IMR-90 (cell line): ENCODE data around the gene CYP2D6. TPM values are rescaled to one million over a fixed set of nuclear protein-coding genes. Genes with fewer than 3 reads are reported as not detected.
"Not testable (repeated sequence)": the region's sequence is repeated elsewhere in the genome, so short reads cannot be mapped to it uniquely, and the experiment has no call there.

Experiments
- ATAC-seq: fragments of 200-7000 bp; cut with Tn5 transposase; 2 replicates; pipeline ENCODE4 v1.9.1; 2020; ENCODE audit warnings: low read depth, mild to moderate bottlenecking, moderate library complexity
- BruUV-seq: library from RNA; stranded (reverse); fragments of 400-500 nt; replicated peaks from 2 replicates; lab custom pipeline; 2021; lab: Mats Ljungman, UMichigan
- CTCF ChIA-PET: fragments of 300-600 bp; formaldehyde crosslinking; extraction: SDS; loops from one replicate; lab custom pipeline; 2021; ENCODE audit warnings: antibody characterized with exemption; lab: Yijun Ruan, JAX
- POLR2A ChIA-PET: fragments of 300-600 bp; sonication (Branson Sonifier 250); formaldehyde crosslinking; loops from one replicate; lab custom pipeline; 2022; ENCODE audit warnings: antibody characterized with exemption; ENCODE audit not compliant: unreplicated experiment; lab: Charles Lee
- DNase-seq: peaks from one replicate; pipeline ENCODE4 v3.0.0; 2013
- H2AFZ ChIP-seq: replicated peaks from 2 replicates; pipeline ENCODE3; 2013; ENCODE audit warnings: low read length, mild to moderate bottlenecking; ENCODE audit not compliant: poor library complexity
- H2AK5ac ChIP-seq: 2 replicates; pipeline ENCODE4 v1.6.1; 2013; ENCODE audit warnings: low read depth, low read length, inconsistent platforms
- H2AK9ac ChIP-seq: replicated peaks from 2 replicates; pipeline ENCODE3; 2013; ENCODE audit warnings: mild to moderate bottlenecking, low read depth, low read length, moderate library complexity; ENCODE audit not compliant: poor library complexity
- H2BK120ac ChIP-seq: 2 replicates; pipeline ENCODE4 v1.6.1; 2013; ENCODE audit warnings: low read depth, low read length, inconsistent platforms
- H2BK15ac ChIP-seq: 3 replicates; pipeline ENCODE4 v1.6.1; 2013; ENCODE audit warnings: low read depth, low read length, inconsistent platforms
- H2BK20ac ChIP-seq: 2 replicates; pipeline ENCODE4 v1.6.1; 2013; ENCODE audit warnings: low read depth, mild to moderate bottlenecking, inconsistent platforms, low read length, moderate library complexity
- H2BK5ac ChIP-seq: 2 replicates; pipeline ENCODE4 v1.6.1; 2013; ENCODE audit warnings: mild to moderate bottlenecking, low read depth, low read length, inconsistent platforms; ENCODE audit not compliant: poor library complexity, severe bottlenecking
- H3K14ac ChIP-seq: replicated peaks from 2 replicates; pipeline ENCODE4 v1.6.1; 2013; ENCODE audit warnings: low read depth, low read length, inconsistent platforms
- H3K18ac ChIP-seq: 2 replicates; pipeline ENCODE4 v1.6.1; 2013; ENCODE audit warnings: low read depth, low read length, control low read depth
- H3K23ac ChIP-seq: 2 replicates; pipeline ENCODE4 v1.6.1; 2013; ENCODE audit warnings: low read depth, low read length, inconsistent platforms
- H3K27ac ChIP-seq: 2 replicates; pipeline ENCODE4 v1.5.1; 2013; ENCODE audit warnings: mild to moderate bottlenecking, control low read depth, low read length; ENCODE audit not compliant: insufficient read depth
- H3K27me3 ChIP-seq: 2 replicates; pipeline ENCODE4 v1.6.1; 2013; ENCODE audit warnings: low read length; ENCODE audit not compliant: control insufficient read depth, insufficient read depth
- H3K36me3 ChIP-seq: 2 replicates; pipeline ENCODE4 v1.6.1; 2013; ENCODE audit warnings: low read length, mixed read lengths; ENCODE audit not compliant: control insufficient read depth, insufficient read depth
- H3K4ac ChIP-seq: 2 replicates; pipeline ENCODE4 v1.6.1; 2013; ENCODE audit warnings: low read depth, low read length, inconsistent platforms
- H3K4me1 ChIP-seq: 2 replicates; pipeline ENCODE4 v1.6.1; 2013; ENCODE audit warnings: low read length, mixed read lengths; ENCODE audit not compliant: control insufficient read depth, insufficient read depth
- H3K4me2 ChIP-seq: 2 replicates; pipeline ENCODE4 v1.6.1; 2013; ENCODE audit warnings: low read depth, mild to moderate bottlenecking, control low read depth, low read length, moderate library complexity
- H3K4me3 ChIP-seq: 2 replicates; pipeline ENCODE4 v1.5.1; 2013; ENCODE audit warnings: low read depth, mild to moderate bottlenecking, control low read depth, low read length, moderate library complexity; ENCODE audit not compliant: insufficient read depth
- H3K56ac ChIP-seq: 2 replicates; pipeline ENCODE4 v1.6.1; 2013; ENCODE audit warnings: low read length, inconsistent platforms; ENCODE audit not compliant: insufficient read depth; ENCODE audit errors: extremely low read depth
- H3K79me1 ChIP-seq, 2 experiments: 2 replicates each; pipeline ENCODE4 v1.6.1; 2013; ENCODE audit warnings: low read length in 2 of 2, inconsistent platforms in 1 of 2, low read depth in 1 of 2
- H3K9ac ChIP-seq: 2 replicates; pipeline ENCODE4 v1.6.1; 2013; ENCODE audit warnings: low read depth, low read length, control low read depth
- H3K9me1 ChIP-seq: 2 replicates; pipeline ENCODE4 v1.6.1; 2013; ENCODE audit warnings: low read length, inconsistent platforms; ENCODE audit not compliant: insufficient read depth
- H3K9me3 ChIP-seq: 2 replicates; pipeline ENCODE4 v1.6.1; 2013; ENCODE audit warnings: low read length; ENCODE audit not compliant: control insufficient read depth, insufficient read depth
- H4K20me1 ChIP-seq: 2 replicates; pipeline ENCODE4 v1.6.1; 2013; ENCODE audit warnings: low read length, inconsistent platforms; ENCODE audit not compliant: insufficient read depth
- H4K5ac ChIP-seq: 2 replicates; pipeline ENCODE4 v1.6.1; 2013; ENCODE audit warnings: mild to moderate bottlenecking, low read depth, low read length, control low read depth
- H4K8ac ChIP-seq, 2 experiments: 2 replicates each; pipeline ENCODE4 v1.6.1; 2013; ENCODE audit warnings: low read depth in 2 of 2, low read length in 2 of 2, control low read depth in 1 of 2, inconsistent platforms in 1 of 2
- H4K91ac ChIP-seq: 2 replicates; pipeline ENCODE4 v1.6.1; 2013; ENCODE audit warnings: low read depth, low read length, inconsistent platforms; ENCODE audit not compliant: insufficient read depth
- WGBS, 2 experiments: methylation state at CpG; one replicate each; pipeline versions ENCODE4 v1.1.5 to v1.1.7; 2013; ENCODE audit warnings: missing lambda C conversion rate in 2 of 2; ENCODE audit not compliant: insufficient read length in 1 of 2; ENCODE audit errors: extremely low coverage in 2 of 2; 5-methylcytosine and 5-hydroxymethylcytosine counted together
- dilution Hi-C: fragments of 300-500 bp; cut with HindIII; formaldehyde crosslinking; loops from one replicate; pipeline ENCODE4 v1.14.3; 2018; ENCODE audit warnings: low sequenced_read_pairs; ENCODE audit not compliant: unreplicated experiment
- in situ Hi-C: fragments of 300-500 bp; cut with MboI; formaldehyde crosslinking; loops from 3 replicates; pipeline ENCODE4 v1.14.3; 2019; ENCODE audit warnings: low sequenced_read_pairs, inconsistent platforms, mixed read lengths
- intact Hi-C: fragments of 100-400 bp; cut with micrococcal nuclease; formaldehyde crosslinking; loops from 2 replicates; pipeline ENCODE4 v1.10.0; 2022
- polyA plus RNA-seq, 3 experiments: library from polyadenylated mRNA; depleted of rRNA; stranded (reverse); fragments of >200 nt; gene quantifications; 2 replicates each; pipeline ENCODE4 v1.2.3, GENCODE V29; 2012; ENCODE audit warnings: low replicate concordance in 1 of 3
- total RNA-seq: library from RNA; depleted of rRNA; stranded (reverse); fragments of >200 nt; gene quantifications from 2 replicates; pipeline ENCODE4 v1.2.3, GENCODE V29; 2012

CYP2D6 gene
- total and polyA plus RNA-seq, 2 of the 4 experiments (the other 2 are of a cell fraction) = under 0.01 to 0.24 TPM

DNA sequence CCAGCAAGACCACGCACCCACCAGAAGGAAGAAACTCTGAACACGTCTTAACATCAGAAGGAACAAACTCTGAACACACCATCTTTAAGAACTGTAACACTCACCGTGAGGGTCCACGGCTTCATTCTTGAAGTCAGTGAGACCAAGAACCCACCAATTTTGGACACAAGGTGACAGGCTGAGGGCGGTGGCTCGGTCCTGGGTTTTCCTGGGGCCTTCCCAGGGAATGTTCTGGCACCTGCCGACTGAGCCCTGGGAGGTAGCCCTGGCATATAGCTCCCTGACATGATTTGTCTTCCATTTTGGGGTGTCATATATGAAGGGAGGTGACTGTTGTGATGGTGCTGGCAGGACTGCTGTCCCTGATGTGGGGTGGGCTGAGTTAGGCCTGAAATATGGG, 8.9 kb upstream of the CYP2D6 start:
- H3K9me1 ChIP-seq, DNase-seq, H2BK20ac ChIP-seq, ATAC-seq, H2AK9ac ChIP-seq, H4K20me1 ChIP-seq, H3K36me3 ChIP-seq, H3K27me3 ChIP-seq, H3K4me2 ChIP-seq, in situ Hi-C loops, H2BK15ac ChIP-seq, intact Hi-C loops, H3K18ac ChIP-seq, H3K56ac ChIP-seq, H3K9me3 ChIP-seq, POLR2A ChIA-PET, H4K5ac ChIP-seq, H2AFZ ChIP-seq, H2BK120ac ChIP-seq, H3K4me1 ChIP-seq, H2AK5ac ChIP-seq, H3K79me1 ChIP-seq, H3K23ac ChIP-seq, H4K8ac ChIP-seq, H3K4ac ChIP-seq, H3K14ac ChIP-seq, H3K9ac ChIP-seq, H3K4me3 ChIP-seq, CTCF ChIA-PET, H2BK5ac ChIP-seq, dilution Hi-C loops, BruUV-seq, H4K91ac ChIP-seq, H3K27ac ChIP-seq: not testable (repeated sequence)
- no CpG with 5 or more reads among the region's 7 CpGs for WGBS, 2 experiments
